Eye (tissue), 1 donor: ENCODE results near the gene PTGES3.

Source experiments
- DNase-seq: peaks from one replicate; pipeline ENCODE4 v3.0.0-alpha.2; 2015

PTGES3 gene

GRCh38 chr12:56626701-56627100, 61.4 kb downstream of the PTGES3 start:
- no peak for DNase-seq

GRCh38 chr12:56622535-56622934, 65.5 kb downstream of the PTGES3 start:
- DNase-seq: no peak

- DNase-seq: no peak
Observed at GRCh38 chr12:56616925-56617324, 71.2 kb downstream of the PTGES3 start.

- DNase-seq: no peak
Observed at GRCh38 chr12:56616244-56616643, 71.8 kb downstream of the PTGES3 start.

- no peak for DNase-seq
Observed at GRCh38 chr12:56614627-56615026, 73.5 kb downstream of the PTGES3 start.
